H1 (cell line): ENCODE data around the gene EPHB6. TPM values are rescaled to one million over a fixed set of nuclear protein-coding genes. Genes with fewer than 3 reads are reported as not detected.

Experiments used
- CTCF ChIA-PET: fragments of 300-600 bp; sonication (Branson Sonifier 250); formaldehyde crosslinking; loops from one replicate; lab custom pipeline; 2021; ENCODE audit not compliant: partially characterized antibody; lab: Charles Lee
- POLR2A ChIA-PET: fragments of 300-600 bp; sonication (Branson Sonifier 250); formaldehyde crosslinking; loops from one replicate; lab custom pipeline; 2021; ENCODE audit warnings: inconsistent platforms; ENCODE audit not compliant: partially characterized antibody; lab: Charles Lee
- DNase-seq, 2 experiments: peaks; one replicate each; pipeline versions ENCODE4 v3.0.0 to v3.0.0-alpha.2; 2010 to 2022; ENCODE audit warnings: low spot score in 2 of 2, low read depth in 1 of 2, mixed read lengths in 1 of 2
- FAIRE-seq: peaks from 2 replicates; lab custom pipeline; 2011; peaks lifted over from hg19 to GRCh38; lab: Jason Lieb, UNC
- H2AFZ ChIP-seq: 2 replicates; pipeline ENCODE4 v1.8.1; 2012; ENCODE audit warnings: low read length, inconsistent platforms
- H2AK5ac ChIP-seq: 2 replicates; pipeline ENCODE4 v1.6.1; 2013; ENCODE audit warnings: low read depth, low read length
- H2BK120ac ChIP-seq: replicated peaks from 2 replicates; pipeline ENCODE3; 2013; ENCODE audit warnings: low read depth, low read length, inconsistent platforms
- H2BK12ac ChIP-seq: 2 replicates; pipeline ENCODE4 v1.6.1; 2013; ENCODE audit warnings: low read depth, low read length
- H2BK15ac ChIP-seq: 2 replicates; pipeline ENCODE4 v1.6.1; 2013; ENCODE audit warnings: low read length
- H2BK20ac ChIP-seq: 2 replicates; pipeline ENCODE4 v1.6.1; 2013; ENCODE audit warnings: low read length
- H2BK5ac ChIP-seq: 2 replicates; pipeline ENCODE4 v1.6.1; 2013; ENCODE audit warnings: low read depth, low read length
- H3K14ac ChIP-seq: 2 replicates; pipeline ENCODE4 v1.6.1; 2013; ENCODE audit warnings: inconsistent platforms; ENCODE audit not compliant: insufficient read length
- H3K18ac ChIP-seq: 2 replicates; pipeline ENCODE4 v1.6.1; 2013; ENCODE audit warnings: low read length; ENCODE audit errors: extremely low read depth
- H3K23ac ChIP-seq: 2 replicates; pipeline ENCODE4 v1.6.1; 2013; ENCODE audit warnings: inconsistent platforms; ENCODE audit not compliant: insufficient read length
- H3K23me2 ChIP-seq: 2 replicates; pipeline ENCODE4 v1.6.1; 2013; ENCODE audit warnings: low read depth, low read length
- H3K27ac ChIP-seq: 2 replicates; pipeline ENCODE4 v1.6.1; 2011; ENCODE audit warnings: low read depth, low read length, inconsistent platforms
- H3K27me3 ChIP-seq, 4 experiments: replicated peaks in 1 of 4; 1 replicate in 1 of 4; 2 replicates in 3 of 4; pipeline versions ENCODE4 v1.6.1 to v1.8.1; 2011 to 2013; ENCODE audit warnings: low read length in 3 of 4, mild to moderate bottlenecking in 3 of 4, inconsistent platforms in 2 of 4, mixed read lengths in 2 of 4, moderate library complexity in 1 of 4; ENCODE audit not compliant: control insufficient read depth in 3 of 4, insufficient read depth in 3 of 4; ENCODE audit errors: extremely low read depth in 1 of 4
- H3K36me3 ChIP-seq, 4 experiments: 2 replicates each; pipeline versions ENCODE4 v1.6.1 to v1.8.1; 2011 to 2013; ENCODE audit warnings: mild to moderate bottlenecking in 4 of 4, low read length in 3 of 4, moderate library complexity in 2 of 4, control low read depth in 1 of 4, inconsistent platforms in 1 of 4; ENCODE audit not compliant: insufficient read depth in 4 of 4, control insufficient read depth in 2 of 4
- H3K4ac ChIP-seq: replicated peaks from 2 replicates; pipeline ENCODE3; 2013; ENCODE audit warnings: low read length, low read depth, mixed read lengths, inconsistent platforms; ENCODE audit not compliant: insufficient read length
- H3K4me1 ChIP-seq, 4 experiments: replicated peaks in 1 of 4; 1 replicate in 1 of 4; 2 replicates in 3 of 4; pipeline versions ENCODE4 v1.6.1 to v1.8.1; 2011 to 2013; ENCODE audit warnings: low read length in 3 of 4, inconsistent platforms in 2 of 4, mixed read lengths in 1 of 4; ENCODE audit not compliant: insufficient read depth in 4 of 4, control insufficient read depth in 3 of 4
- H3K4me2 ChIP-seq, 2 experiments: 2 replicates each; pipeline versions ENCODE4 v1.6.1 to v1.8.1; 2011 to 2013; ENCODE audit warnings: low read depth in 2 of 2, low read length in 2 of 2, control low read depth in 1 of 2, inconsistent platforms in 1 of 2, mild to moderate bottlenecking in 1 of 2; ENCODE audit not compliant: insufficient read depth in 1 of 2
- H3K4me3 ChIP-seq, 4 experiments: fragments of 200-600, 300-600 bp in 1 of 4; sonication (generic), shearing (Covaris generic), sonication (Bioruptor Twin) in 1 of 4; 2 replicates each; pipeline versions ENCODE4 v1.5.1 to v1.8.1; 2011 to 2016; ENCODE audit warnings: low read length in 4 of 4, low read depth in 3 of 4, control low read depth in 2 of 4, inconsistent platforms in 2 of 4, mild to moderate bottlenecking in 2 of 4, mixed read lengths in 1 of 4, moderate library complexity in 1 of 4; ENCODE audit not compliant: insufficient read depth in 2 of 4; ENCODE audit errors: extremely low read depth in 1 of 4
- H3K56ac ChIP-seq: replicated peaks from 2 replicates; pipeline ENCODE3; 2013; ENCODE audit warnings: low read depth, mild to moderate bottlenecking, mixed read lengths, low read length, inconsistent platforms; ENCODE audit not compliant: insufficient read length
- H3K79me1 ChIP-seq: 2 replicates; pipeline ENCODE4 v1.6.1; 2013; ENCODE audit warnings: low read depth, low read length, control low read depth
- H3K79me2 ChIP-seq, 2 experiments: 2 replicates each; pipeline versions ENCODE4 v1.6.1 to v1.8.1; 2012 to 2013; ENCODE audit warnings: low read length in 2 of 2, mild to moderate bottlenecking in 2 of 2, inconsistent platforms in 1 of 2; ENCODE audit not compliant: insufficient read depth in 2 of 2, control insufficient read depth in 1 of 2
- H3K9ac ChIP-seq, 4 experiments: replicated peaks in 1 of 4; 1 replicate in 1 of 4; 2 replicates in 3 of 4; pipeline versions ENCODE4 v1.6.1 to v1.8.1; 2011 to 2013; ENCODE audit warnings: low read depth in 3 of 4, low read length in 3 of 4, control low read depth in 2 of 4, mild to moderate bottlenecking in 2 of 4, moderate library complexity in 2 of 4, inconsistent platforms in 1 of 4; ENCODE audit errors: extremely low read depth in 1 of 4
- H3K9me3 ChIP-seq, 2 experiments: 2 replicates each; pipeline versions ENCODE4 v1.6.1 to v1.8.1; 2012 to 2013; ENCODE audit warnings: mild to moderate bottlenecking in 2 of 2, moderate library complexity in 2 of 2, control low read depth in 1 of 2, inconsistent platforms in 1 of 2, low read depth in 1 of 2, low read length in 1 of 2, mixed read lengths in 1 of 2; ENCODE audit not compliant: insufficient read depth in 2 of 2
- H4K20me1 ChIP-seq, 2 experiments: replicated peaks in 1 of 2; 2 replicates each; pipeline versions ENCODE3 to v1.8.1; 2011 to 2013; ENCODE audit warnings: inconsistent platforms in 2 of 2, low read length in 2 of 2, mild to moderate bottlenecking in 1 of 2; ENCODE audit not compliant: insufficient read depth in 2 of 2, control insufficient read depth in 1 of 2
- H4K5ac ChIP-seq: 2 replicates; pipeline ENCODE4 v1.6.1; 2013; ENCODE audit warnings: low read length, low read depth, mixed read lengths, inconsistent platforms; ENCODE audit not compliant: insufficient read length
- H4K8ac ChIP-seq: 2 replicates; pipeline ENCODE4 v1.8.0; 2013; ENCODE audit warnings: mild to moderate bottlenecking, moderate library complexity, low read length, inconsistent platforms; ENCODE audit not compliant: insufficient read depth; ENCODE audit errors: extremely low read depth
- H4K91ac ChIP-seq: replicated peaks from 2 replicates; pipeline ENCODE3; 2013; ENCODE audit warnings: low read length, mixed read lengths, inconsistent platforms; ENCODE audit not compliant: insufficient read length
- BACH1 ChIP-seq: IDR thresholded peaks from 2 replicates; pipeline ENCODE4 v1.6.1; 2012; ENCODE audit warnings: low read length, improper control_type of control experiment
- CBX5 ChIP-seq: fragments of 300-800, 300-1000 bp; sonication (generic); IDR thresholded peaks from 2 replicates; pipeline ENCODE4 v1.7.1; 2016; ENCODE audit warnings: antibody characterized with exemption, low read length, low read depth
- CEBPB ChIP-seq: IDR thresholded peaks from 2 replicates; pipeline ENCODE4 v1.6.1; 2012; ENCODE audit warnings: low read depth, low read length
- E2F6 ChIP-seq: IDR thresholded peaks from 2 replicates; pipeline ENCODE4 v1.6.1; 2012; ENCODE audit warnings: inconsistent platforms
- GABPA ChIP-seq: IDR thresholded peaks from 2 replicates; pipeline ENCODE4 v1.6.1; 2011; ENCODE audit warnings: mild to moderate bottlenecking, low read length, moderate library complexity, borderline replicate concordance; ENCODE audit not compliant: insufficient read depth
- KDM4A ChIP-seq: IDR thresholded peaks from one replicate; pipeline ENCODE4 v1.7.1; 2012; ENCODE audit warnings: low read depth, mild to moderate bottlenecking, moderate library complexity, low read length, inconsistent platforms; ENCODE audit not compliant: severe bottlenecking
- MAFK ChIP-seq: IDR thresholded peaks from 2 replicates; pipeline ENCODE4 v1.6.1; 2012; ENCODE audit warnings: low read depth, mild to moderate bottlenecking, improper control_type of control experiment, low read length
- PHF8 ChIP-seq: fragments of 200-600 bp; sonication (generic); conservative IDR thresholded peaks from 2 replicates; pipeline ENCODE4 v1.7.1; 2012; ENCODE audit warnings: low read depth, mild to moderate bottlenecking, inconsistent platforms, low read length, moderate library complexity
- POU5F1 ChIP-seq: IDR thresholded peaks from 2 replicates; pipeline ENCODE4 v1.6.1; 2011; ENCODE audit warnings: low read depth, mild to moderate bottlenecking, low read length, moderate library complexity
- RFX5 ChIP-seq: IDR thresholded peaks from 2 replicates; pipeline ENCODE4 v1.6.1; 2011; ENCODE audit warnings: low read depth, low read length, improper control_type of control experiment, borderline replicate concordance
- SAP30 ChIP-seq: fragments of 300-600 bp; sonication (generic); IDR thresholded peaks from 2 replicates; pipeline ENCODE4 v1.7.1; 2012; ENCODE audit warnings: low read length, moderate library complexity, mild to moderate bottlenecking, inconsistent platforms; ENCODE audit not compliant: insufficient read depth, insufficient replicate concordance
- SIRT6 ChIP-seq: IDR thresholded peaks from one replicate; pipeline ENCODE4 v1.7.1; 2012; ENCODE audit warnings: low read length, inconsistent platforms
- TBP ChIP-seq: IDR thresholded peaks from 2 replicates; pipeline ENCODE4 v1.6.1; 2011; ENCODE audit warnings: low read depth, low read length, improper control_type of control experiment
- WGBS, 2 experiments: shearing (Covaris generic) in 1 of 2; methylation state at CpG; one replicate each; pipeline versions ENCODE4 v1.1.6 to v1.1.7; 2013 to 2015; ENCODE audit warnings: low lambda C conversion rate in 2 of 2, mixed read lengths in 2 of 2, inconsistent platforms in 1 of 2, low coverage in 1 of 2, missing lambda C conversion rate in 1 of 2; ENCODE audit not compliant: insufficient replicate concordance in 2 of 2, insufficient coverage in 1 of 2, insufficient read length in 1 of 2; ENCODE audit errors: extremely low coverage in 1 of 2, missing lambda C conversion rate in 1 of 2; 5-methylcytosine and 5-hydroxymethylcytosine counted together
- polyA plus RNA-seq, 7 experiments: library from polyadenylated mRNA; depleted of rRNA in 3 of 7; stranded (reverse) in 5 of 7; unstranded in 2 of 7; fragments of >200 nt in 5 of 7; fragments of 200-250 nt in 2 of 7; gene quantifications; 1 replicate in 5 of 7; 2 replicates in 1 of 7; 4 replicates in 1 of 7; pipeline versions ENCODE4 v1.2.1 to v1.2.3, GENCODE V29; 2011 to 2013; ENCODE audit warnings: missing spikeins in 2 of 7, mixed read lengths in 2 of 7
- total RNA-seq: library from RNA; stranded (reverse); fragmentation: NEBNext Ultra II Directional; extraction: Animal tissue kit (Norgen Biotek cat#: 25700); gene quantifications from 2 replicates; pipeline ENCODE4 v1.2.1, GENCODE V29; 2021

The EPHB6 gene
- total and polyA plus RNA-seq, 2 of the 8 experiments (the other 6 are each of a cell fraction or from before 2014, with no cell fraction given): 19.7 TPM

GRCh38 chr7:142857625-142858024, 2.7 kb downstream of the EPHB6 start:
- Histone ChIP-seq H3K4ac (no peak overlapping the region), H3K23me2 (peaks cover 10% of the 10 kb centered on the region; the same call in 1 of the 2 replicates), H3K4me2 (no peak overlapping the region), H4K5ac (no peak overlapping the region), H2BK5ac (no peak overlapping the region), H4K20me1 (peaks cover 0 to 3% of the 10 kb centered on the region in 2 experiments), H4K8ac (no peak overlapping the region), H2AK5ac (no peak overlapping the region), H3K27ac (no peak overlapping the region), H3K18ac (no peak overlapping the region), H3K27me3 (peaks cover 0 to 12% (median 6%) of the 10 kb centered on the region in 4 experiments; a peak in 4 of 7 replicates), H2BK15ac (no peak overlapping the region), H3K4me1 (peaks cover 1 to 12% (median 6%) of the 10 kb centered on the region in 4 experiments; a peak in 5 of 7 replicates), H3K79me2 (no peaks in the 10 kb centered on the region), H3K36me3 (no peaks in the 10 kb centered on the region), H3K9ac (no peak overlapping the region), H2AFZ (no peak overlapping the region), H3K14ac (no peak overlapping the region), H3K79me1 (no peaks in the 10 kb centered on the region), H2BK120ac (no peak overlapping the region), H2BK20ac (no peak overlapping the region), H3K9me3 (no peaks in the 10 kb centered on the region), H2BK12ac (no peak overlapping the region), H3K56ac (no peak overlapping the region), H3K4me3 (no peak overlapping the region), H3K23ac (no peak overlapping the region), H4K91ac (no peak overlapping the region)
- DNase-seq (no peak), FAIRE-seq (no peak)
- WGBS, 2 experiments: 83 to 100% methylated on average over 1 to 5 of the region's 5 CpGs
- ChIA-PET POLR2A (no interaction called here), CTCF (interaction anchor here (0.6 to 10.2 kb wide), 8 partner anchors 9 to 324 kb away, joined by 3 to 87 read pairs (median 4); no protein-coding TSS in a partner anchor)
- no peak for TF ChIP-seq RFX5
- no peak for TF ChIP-seq GABPA
- TF ChIP-seq CBX5: no peak
- no peak for TF ChIP-seq SIRT6
- no peak for TF ChIP-seq POU5F1
- TF ChIP-seq TBP: no peak
- TF ChIP-seq BACH1: no peak
- no peak for TF ChIP-seq PHF8
- TF ChIP-seq MAFK: no peak
- no peak for TF ChIP-seq KDM4A
- TF ChIP-seq E2F6: no peak
- TF ChIP-seq SAP30: no peak
- no peak for TF ChIP-seq CEBPB
